OCI-LY1 (cell line): ENCODE data around the gene CRYM.

Experiments used
- H2AFZ ChIP-seq: fragments of 200-600 bp; sonication (generic), shearing (Covaris generic); 2 replicates; pipeline ENCODE4 v1.6.0; 2014; ENCODE audit warnings: antibody characterized with exemption, mild to moderate bottlenecking, low read length
- H3F3A ChIP-seq: fragments of 200-600 bp; sonication (generic), shearing (Covaris generic); 2 replicates; pipeline ENCODE4 v1.6.0; 2014; ENCODE audit warnings: mild to moderate bottlenecking, antibody characterized with exemption, low read length, moderate library complexity; ENCODE audit not compliant: insufficient read depth
- H3K27ac ChIP-seq: fragments of 200-600 bp; sonication (generic); 2 replicates; pipeline ENCODE4 v1.5.1; 2014; ENCODE audit warnings: low read length, mixed run types, mild to moderate bottlenecking, low read depth; ENCODE audit not compliant: poor library complexity, severe bottlenecking
- H3K27me3 ChIP-seq: fragments of 200-600 bp; sonication (generic); 2 replicates; pipeline ENCODE4 v1.6.0; 2014; ENCODE audit warnings: antibody characterized with exemption, mild to moderate bottlenecking, low read length, moderate library complexity; ENCODE audit not compliant: insufficient read depth
- H3K36me3 ChIP-seq: fragments of 200-600 bp; sonication (generic); 2 replicates; pipeline ENCODE4 v1.6.1; 2014; ENCODE audit warnings: mild to moderate bottlenecking, antibody characterized with exemption, low read length, moderate library complexity, mixed read lengths; ENCODE audit not compliant: insufficient read depth
- H3K4me1 ChIP-seq: fragments of 200-600 bp; sonication (generic); 2 replicates; pipeline ENCODE4 v1.5.1; 2014; ENCODE audit warnings: mild to moderate bottlenecking, low read length, moderate library complexity; ENCODE audit not compliant: insufficient read depth, severe bottlenecking
- H3K4me2 ChIP-seq: fragments of 200-600 bp; sonication (generic), shearing (Covaris generic); 2 replicates; pipeline ENCODE4 v1.6.1; 2014; ENCODE audit warnings: low read length
- H3K4me3 ChIP-seq: fragments of 200-600 bp; sonication (generic); 2 replicates; pipeline ENCODE4 v1.5.1; 2014; ENCODE audit warnings: low read length, low read depth, mild to moderate bottlenecking, mixed read lengths; ENCODE audit not compliant: poor library complexity, severe bottlenecking
- H3K79me2 ChIP-seq: fragments of 200-600 bp; shearing (Covaris generic); 2 replicates; pipeline ENCODE4 v1.6.1; 2016; ENCODE audit warnings: mixed run types, low read length, mixed read lengths; ENCODE audit not compliant: insufficient read depth
- H3K9ac ChIP-seq: fragments of 200-600 bp; sonication (generic), shearing (Covaris generic); 2 replicates; pipeline ENCODE4 v1.6.1; 2014; ENCODE audit warnings: mild to moderate bottlenecking, low read length, mixed read lengths
- H3K9me2 ChIP-seq: fragments of 200-600 bp; sonication (generic), shearing (Covaris generic); 2 replicates; pipeline ENCODE4 v1.6.1; 2014; ENCODE audit warnings: low read depth, mild to moderate bottlenecking, low read length, mixed read lengths
- H3K9me3 ChIP-seq: fragments of 200-600 bp; shearing (Covaris generic); 2 replicates; pipeline ENCODE4 v1.6.1; 2014; ENCODE audit warnings: low read length, mixed read lengths
- H4K20me1 ChIP-seq: fragments of 200-600 bp; sonication (generic), shearing (Covaris generic); 2 replicates; pipeline ENCODE4 v1.6.0; 2016; ENCODE audit warnings: mild to moderate bottlenecking, low read length; ENCODE audit not compliant: insufficient read depth
- CTCF ChIP-seq: fragments of 200-600 bp; sonication (generic), shearing (Covaris generic); IDR thresholded peaks from 2 replicates; pipeline ENCODE4 v1.5.1; 2017; ENCODE audit warnings: mild to moderate bottlenecking, antibody characterized with exemption, low read length, moderate library complexity, mixed read lengths
- EZH2 ChIP-seq: fragments of 200-600 bp; sonication (generic), shearing (Covaris generic); IDR thresholded peaks from 2 replicates; pipeline ENCODE4 v1.8.0; 2017; ENCODE audit warnings: borderline replicate concordance, mixed run types, mild to moderate bottlenecking, antibody characterized with exemption, low read length, moderate library complexity, mixed read lengths

CRYM gene

GRCh38 chr16:21272253-21272652, 5.8 kb downstream of the CRYM start:
- H2AFZ ChIP-seq = no peak overlapping the region

DNA sequence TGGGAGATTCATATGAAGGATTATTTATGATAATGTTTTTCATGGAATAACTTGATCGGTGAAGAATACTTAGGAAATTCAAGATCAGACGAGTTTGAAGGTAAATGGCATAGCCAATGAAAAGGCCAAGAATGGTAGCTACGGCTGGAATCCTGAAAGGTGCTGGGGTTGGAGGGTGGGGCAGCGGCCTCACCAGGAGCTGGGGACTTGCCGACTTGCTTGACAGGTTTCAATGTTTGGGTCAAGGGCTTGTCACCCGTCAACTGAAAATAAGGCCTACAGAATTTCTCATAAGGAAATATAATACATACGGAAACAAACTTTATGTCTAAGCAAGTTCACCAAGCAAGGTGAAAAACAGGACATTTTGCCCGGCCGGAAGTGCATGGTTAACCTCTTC, 9.9 kb downstream of the CRYM start:
- Histone ChIP-seq H3K4me1 (peaks cover 32% of the 10 kb centered on the region), H3K79me2 (no peaks in the 10 kb centered on the region), H3K9me2 (no peaks in the 10 kb centered on the region), H3K27me3 (no peaks in the 10 kb centered on the region), H3K9me3 (no peaks in the 10 kb centered on the region), H3F3A (no peaks in the 10 kb centered on the region), H3K4me2 (no peak overlapping the region), H2AFZ (no peak overlapping the region), H3K4me3 (no peak overlapping the region), H3K27ac (no peak overlapping the region), H3K9ac (no peak overlapping the region), H3K36me3 (no peaks in the 10 kb centered on the region), H4K20me1 (no peaks in the 10 kb centered on the region)
- TF ChIP-seq CTCF (no peak), EZH2 (no peak)

More at GRCh38 chr16:21272253-21272652, 5.8 kb downstream of the CRYM start:
- no peak overlapping the region for H3K4me3 ChIP-seq
- H3F3A ChIP-seq = no peaks in the 10 kb centered on the region
- no peaks in the 10 kb centered on the region for H3K36me3 ChIP-seq
- H3K9me3 ChIP-seq = no peaks in the 10 kb centered on the region
- no peaks in the 10 kb centered on the region for H3K79me2 ChIP-seq
- no peaks in the 10 kb centered on the region for H4K20me1 ChIP-seq
- H3K4me1 ChIP-seq = peaks cover 24% of the 10 kb centered on the region
- H3K27me3 ChIP-seq = no peaks in the 10 kb centered on the region; the same call in 1 of the 2 replicates
- no peaks in the 10 kb centered on the region for H3K9me2 ChIP-seq
- no peak overlapping the region for H3K27ac ChIP-seq
- no peak overlapping the region for H3K4me2 ChIP-seq
- TF ChIP-seq EZH2 (no peak), CTCF (no peak)
- no peak overlapping the region for H3K9ac ChIP-seq

DNA sequence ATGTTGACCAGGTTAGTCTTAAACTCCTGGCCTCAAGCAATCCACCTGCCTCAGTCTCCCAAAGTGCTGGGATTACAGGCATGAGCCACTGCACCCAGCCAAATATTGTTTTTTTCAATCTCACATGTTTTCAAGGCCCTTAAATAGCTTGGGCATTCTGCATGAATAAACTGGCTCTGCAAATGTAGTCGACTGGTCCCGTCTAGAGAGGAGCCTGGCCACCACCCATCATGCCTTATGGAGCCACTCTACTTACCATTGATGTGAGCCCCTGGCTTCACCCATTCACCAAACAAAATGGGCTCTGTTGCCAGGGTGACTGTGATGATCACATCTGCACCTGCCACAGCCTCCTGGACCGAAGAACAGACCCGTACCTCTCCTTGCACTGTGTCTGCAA, 10.8 kb downstream of the CRYM start:
- no peaks in the 10 kb centered on the region for H3F3A ChIP-seq
- no peak overlapping the region for H3K27ac ChIP-seq
- no peak overlapping the region for H3K4me3 ChIP-seq
- H3K36me3 ChIP-seq = no peaks in the 10 kb centered on the region
- H4K20me1 ChIP-seq = no peaks in the 10 kb centered on the region
- H2AFZ ChIP-seq = no peak overlapping the region
- no peak for TF ChIP-seq CTCF
- no peak for TF ChIP-seq EZH2
- no peak overlapping the region for H3K9ac ChIP-seq
- H3K4me2 ChIP-seq = no peak overlapping the region
- no peaks in the 10 kb centered on the region for H3K9me2 ChIP-seq
- no peaks in the 10 kb centered on the region for H3K79me2 ChIP-seq
- H3K9me3 ChIP-seq = no peaks in the 10 kb centered on the region
- peaks cover 32% of the 10 kb centered on the region for H3K4me1 ChIP-seq
- H3K27me3 ChIP-seq = no peaks in the 10 kb centered on the region
